Esophagus (tissue), 2 donors: ENCODE measurements around the gene SPHKAP. TPM values are rescaled to one million over a fixed set of nuclear protein-coding genes. Genes with fewer than 3 reads are reported as not detected.
"Not testable (repeated sequence)": the region's sequence is repeated elsewhere in the genome, so short reads cannot be mapped to it uniquely, and the experiment has no call there.

Source experiments
- H3K27ac ChIP-seq, 2 donors: one replicate each; pipeline ENCODE4 v1.5.1; 2013; ENCODE audit warnings: low read depth in 2 of 2, mild to moderate bottlenecking in 2 of 2, inconsistent platforms in 1 of 2, low read length in 1 of 2, moderate library complexity in 1 of 2
- H3K27me3 ChIP-seq, 2 donors: one replicate each; pipeline ENCODE4 v1.6.1; 2013; ENCODE audit warnings: low read length in 2 of 2, control low read depth in 1 of 2, mild to moderate bottlenecking in 1 of 2; ENCODE audit not compliant: insufficient read depth in 2 of 2, control insufficient read depth in 1 of 2
- H3K36me3 ChIP-seq, 2 donors: one replicate each; pipeline ENCODE4 v1.6.1; 2013; ENCODE audit warnings: low read length in 1 of 2; ENCODE audit not compliant: control insufficient read depth in 2 of 2, insufficient read depth in 2 of 2
- H3K4me1 ChIP-seq, 2 donors: one replicate each; pipeline ENCODE4 v1.6.1; 2013; ENCODE audit warnings: low read length in 1 of 2; ENCODE audit not compliant: control insufficient read depth in 2 of 2, insufficient read depth in 2 of 2
- H3K4me3 ChIP-seq, 2 donors: one replicate each; pipeline ENCODE4 v1.5.1; 2013; ENCODE audit warnings: low read length in 2 of 2, mild to moderate bottlenecking in 2 of 2, low read depth in 1 of 2, moderate library complexity in 1 of 2
- H3K9me3 ChIP-seq, 2 donors: one replicate each; pipeline ENCODE4 v1.6.1; 2013; ENCODE audit warnings: mild to moderate bottlenecking in 2 of 2, low read depth in 1 of 2, low read length in 1 of 2, moderate library complexity in 1 of 2; ENCODE audit not compliant: control insufficient read depth in 2 of 2, insufficient read depth in 1 of 2
- WGBS, 2 donors: extraction: QIAGEN DNeasy Blood & Tissue Kit; methylation state at CpG; one replicate each; pipeline ENCODE4 v1.1.7; 2013; 5-methylcytosine and 5-hydroxymethylcytosine counted together
- polyA plus RNA-seq, 2 donors: library from polyadenylated mRNA; stranded (reverse); fragments of 200-250 nt; gene quantifications; one replicate each; pipeline ENCODE4 v1.2.3, GENCODE V29; 2013
- donor health status: healthy with polysubstance abuse.
- donor health status: Bipolar disorder and iron deficiency.

Gene SPHKAP
- polyA plus RNA-seq, 2 donors = not detected

DNA sequence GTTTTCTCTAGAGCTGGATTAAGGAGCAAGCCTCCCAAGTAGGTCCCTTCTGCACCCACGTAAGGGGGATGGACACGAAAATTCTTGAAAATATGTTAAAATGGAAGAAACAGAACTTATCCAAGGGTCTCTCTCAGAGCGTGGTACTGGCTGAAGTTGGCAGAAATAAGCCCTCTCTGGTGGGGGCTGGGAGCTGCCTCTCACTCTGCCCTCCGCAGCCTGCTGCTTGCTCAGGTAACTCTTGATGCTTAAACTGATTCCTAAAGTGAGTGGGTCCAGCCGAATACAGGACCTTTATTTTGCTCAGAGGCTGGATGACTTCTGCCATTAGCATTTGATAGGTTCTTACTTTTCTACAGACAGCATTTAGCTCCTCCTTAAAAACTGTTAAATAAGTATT is 78.1 kb downstream of the SPHKAP start:
- H3K27ac ChIP-seq = no peak overlapping the region
- H3K4me3 ChIP-seq = no peak overlapping the region
- H3K36me3 ChIP-seq = no peaks in the 10 kb centered on the region
- no peaks in the 10 kb centered on the region for H3K9me3 ChIP-seq
- 61 to 73% methylated on average over 5 of the region's 5 CpGs for WGBS, 2 donors
- H3K4me1 ChIP-seq = no peaks in the 10 kb centered on the region
- no peaks in the 10 kb centered on the region for H3K27me3 ChIP-seq

DNA sequence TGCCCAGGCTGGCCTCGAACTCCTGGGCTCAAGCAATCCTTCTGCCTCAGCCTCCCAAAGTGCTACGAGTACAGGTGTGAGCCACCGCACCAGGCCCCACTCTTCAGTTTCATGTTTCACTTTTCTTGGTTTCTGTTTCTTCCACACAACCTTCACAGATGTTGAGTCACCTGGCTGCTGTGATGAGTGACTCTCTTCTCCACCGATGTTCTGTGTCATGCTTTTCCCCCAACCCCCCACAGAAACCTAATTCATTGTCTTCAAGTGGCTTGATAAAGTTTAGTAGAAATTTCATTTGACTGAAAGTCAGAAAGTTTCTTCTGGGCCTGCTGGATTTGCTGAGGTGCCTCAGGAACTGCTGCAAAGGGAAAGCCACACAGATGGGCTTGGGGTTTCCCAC is 78.5 kb downstream of the SPHKAP start:
- Histone ChIP-seq H3K4me1 (no peaks in the 10 kb centered on the region), H3K9me3 (no peaks in the 10 kb centered on the region), H3K4me3 (no peak overlapping the region), H3K27ac (no peak overlapping the region), H3K27me3 (no peaks in the 10 kb centered on the region), H3K36me3 (no peaks in the 10 kb centered on the region)
- WGBS, 2 donors = 73 to 81% methylated on average over 4 of the region's 4 CpGs

DNA sequence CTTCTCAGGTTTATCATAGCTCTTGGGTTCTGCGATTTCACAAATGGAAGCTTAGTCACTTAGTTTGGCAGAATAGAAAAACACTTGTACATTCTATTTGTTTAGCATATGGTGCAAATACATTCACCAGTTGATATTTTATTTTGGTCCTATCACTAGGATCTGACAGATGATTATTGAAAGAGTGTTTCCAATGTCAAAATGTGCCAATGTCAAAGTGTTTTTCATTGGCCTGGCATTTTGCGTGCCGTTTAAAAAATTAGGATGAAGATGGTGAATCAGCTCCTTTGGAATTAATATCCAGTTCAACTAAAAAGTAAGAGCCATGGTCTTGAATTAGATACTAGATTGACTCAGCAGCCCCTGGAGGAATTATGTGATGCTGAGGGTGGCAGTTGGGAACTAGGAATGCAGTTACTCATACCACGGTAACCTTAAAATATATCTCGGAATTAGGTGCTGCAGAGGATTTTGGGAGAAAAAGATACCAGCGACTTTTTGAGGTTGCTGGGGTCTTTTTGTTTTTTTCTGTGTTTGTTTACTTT is 87.0 kb downstream of the SPHKAP start:
- no peak overlapping the region for H3K27ac ChIP-seq
- no peaks in the 10 kb centered on the region for H3K36me3 ChIP-seq
- peaks cover 2 to 4% of the 10 kb centered on the region in 2 donors for H3K9me3 ChIP-seq
- no peak overlapping the region for H3K4me3 ChIP-seq
- no peaks in the 10 kb centered on the region for H3K4me1 ChIP-seq
- H3K27me3 ChIP-seq = no peaks in the 10 kb centered on the region
- WGBS, 2 donors = 90% methylated on average over 6 of the region's 6 CpGs

DNA sequence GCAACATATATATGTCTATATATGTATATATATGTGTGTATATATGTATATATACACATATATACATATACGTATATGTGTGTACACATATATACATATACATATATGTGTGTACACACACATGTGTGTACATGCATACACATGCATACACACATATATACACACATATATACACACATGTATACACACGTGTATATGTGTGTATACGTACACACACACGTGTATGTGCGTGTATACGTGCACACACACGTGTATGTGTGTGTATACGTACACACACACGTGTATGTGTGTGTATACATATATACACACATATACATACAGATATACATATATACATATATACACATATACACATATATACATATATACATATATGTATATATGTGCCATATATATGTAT is 89.4 kb downstream of the SPHKAP start:
- peaks cover 3 to 4% of the 10 kb centered on the region in 2 donors for H3K9me3 ChIP-seq
- no peaks in the 10 kb centered on the region for H3K4me1 ChIP-seq
- no peaks in the 10 kb centered on the region for H3K36me3 ChIP-seq
- 71 to 86% methylated on average over 9 of the region's 9 CpGs for WGBS, 2 donors
- H3K4me3 ChIP-seq = no peak overlapping the region
- H3K27ac ChIP-seq = no peak overlapping the region
- H3K27me3 ChIP-seq = no peaks in the 10 kb centered on the region

DNA sequence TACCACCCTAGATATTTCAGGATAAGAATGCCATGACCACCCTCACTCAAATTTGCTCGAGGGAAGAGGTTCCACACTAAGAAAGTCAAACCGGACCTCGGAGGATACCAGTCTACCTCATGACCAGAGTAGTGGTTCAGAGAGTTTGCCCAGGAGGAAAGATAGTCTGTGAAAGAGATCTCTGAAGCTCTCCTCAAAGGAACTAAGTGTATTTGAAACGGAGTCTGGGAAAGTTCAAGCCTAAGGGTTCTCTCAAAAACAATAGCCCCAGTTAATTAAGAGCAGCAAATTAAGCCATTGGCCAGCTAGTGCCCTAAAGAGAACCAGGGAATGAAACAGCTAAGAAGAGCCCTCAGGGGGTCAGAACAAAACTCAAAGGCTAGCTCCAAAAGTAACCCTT is 94.9 kb downstream of the SPHKAP start:
- no peaks in the 10 kb centered on the region for H3K36me3 ChIP-seq
- H3K9me3 ChIP-seq = peaks cover 3 to 4% of the 10 kb centered on the region in 2 donors
- 81 to 84% methylated on average over 4 of the region's 4 CpGs for WGBS, 2 donors
- no peaks in the 10 kb centered on the region for H3K4me1 ChIP-seq
- H3K27ac ChIP-seq = no peak overlapping the region
- H3K4me3 ChIP-seq = no peak overlapping the region
- H3K27me3 ChIP-seq = no peaks in the 10 kb centered on the region

DNA sequence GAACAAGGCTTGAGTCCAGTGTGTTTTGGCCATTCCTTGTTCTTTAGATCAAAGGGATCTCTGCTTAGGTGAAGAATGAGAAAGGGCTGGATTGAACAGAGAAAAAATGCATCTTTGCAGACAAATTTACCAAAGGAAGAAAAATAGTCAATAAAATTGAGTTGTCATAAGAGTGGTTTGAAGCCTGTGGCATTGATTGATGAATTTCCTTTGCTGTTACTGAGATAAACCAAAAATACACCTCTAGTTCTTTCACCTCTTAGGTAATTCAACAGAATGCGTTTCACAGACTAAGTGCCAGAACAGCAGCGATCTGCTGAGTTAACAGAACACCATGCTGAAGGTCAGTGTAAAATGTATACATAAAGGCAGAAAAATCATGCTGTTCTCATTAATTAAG is 96.8 kb downstream of the SPHKAP start:
- H3K27ac ChIP-seq = no peak overlapping the region
- no peaks in the 10 kb centered on the region for H3K36me3 ChIP-seq
- H3K4me1 ChIP-seq = no peaks in the 10 kb centered on the region
- H3K27me3 ChIP-seq = no peaks in the 10 kb centered on the region
- 13 to 21% methylated on average over 2 of the region's 2 CpGs for WGBS, 2 donors
- no peak overlapping the region for H3K4me3 ChIP-seq
- peaks cover under 1 to 3% of the 10 kb centered on the region in 2 donors for H3K9me3 ChIP-seq

DNA sequence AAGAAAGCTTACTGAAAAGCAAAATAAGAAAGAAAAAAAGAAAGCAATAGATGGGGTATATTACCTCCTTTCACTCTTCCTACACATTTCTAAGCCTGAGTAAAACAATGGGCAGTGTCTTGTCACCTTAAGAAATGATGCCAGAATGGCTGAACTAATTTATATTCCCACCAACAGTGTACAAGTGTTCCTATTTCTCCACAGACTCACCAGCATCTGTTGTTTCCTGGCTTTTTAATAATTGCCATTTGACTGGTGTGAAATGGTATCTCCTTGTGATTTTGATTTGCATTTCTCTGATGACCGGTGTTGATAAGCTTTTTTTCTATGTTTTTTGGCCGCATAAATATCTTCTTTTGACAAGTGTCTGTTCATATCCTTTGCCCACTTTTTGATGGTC is 98.4 kb downstream of the SPHKAP start:
- no peaks in the 10 kb centered on the region for H3K27me3 ChIP-seq
- H3K9me3 ChIP-seq = peaks cover 0 to 6% of the 10 kb centered on the region in 2 donors
- no peaks in the 10 kb centered on the region for H3K4me1 ChIP-seq
- no peaks in the 10 kb centered on the region for H3K36me3 ChIP-seq
- no peak overlapping the region for H3K27ac ChIP-seq
- H3K4me3 ChIP-seq = no peak overlapping the region
- 93 to 96% methylated on average over 2 of the region's 2 CpGs for WGBS, 2 donors

DNA sequence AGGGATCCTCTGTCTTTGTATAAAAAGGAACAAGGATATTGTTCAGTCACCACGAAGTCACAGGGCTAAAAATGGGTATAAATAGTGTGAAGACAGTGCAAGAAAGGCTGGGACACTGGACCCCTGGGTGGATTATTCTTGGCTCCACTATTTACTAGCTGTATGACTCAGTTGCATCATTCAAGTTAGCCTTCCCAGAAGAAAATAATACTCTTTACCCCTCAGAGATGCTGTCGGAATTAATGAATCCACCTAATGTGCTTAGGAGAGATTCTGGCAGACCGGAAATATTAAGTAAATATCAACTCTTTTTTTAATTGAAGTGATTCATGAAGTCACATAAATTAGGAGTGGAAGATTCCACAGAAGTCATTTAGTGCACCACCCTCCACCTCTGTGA is 98.9 kb downstream of the SPHKAP start:
- WGBS, 2 donors = 63 to 66% methylated on average over 3 of the region's 3 CpGs
- Histone ChIP-seq H3K4me1 (no peaks in the 10 kb centered on the region), H3K4me3 (no peak overlapping the region), H3K27ac (no peak overlapping the region), H3K27me3 (no peaks in the 10 kb centered on the region), H3K9me3 (peaks cover 0 to 6% of the 10 kb centered on the region in 2 donors), H3K36me3 (no peaks in the 10 kb centered on the region)

DNA sequence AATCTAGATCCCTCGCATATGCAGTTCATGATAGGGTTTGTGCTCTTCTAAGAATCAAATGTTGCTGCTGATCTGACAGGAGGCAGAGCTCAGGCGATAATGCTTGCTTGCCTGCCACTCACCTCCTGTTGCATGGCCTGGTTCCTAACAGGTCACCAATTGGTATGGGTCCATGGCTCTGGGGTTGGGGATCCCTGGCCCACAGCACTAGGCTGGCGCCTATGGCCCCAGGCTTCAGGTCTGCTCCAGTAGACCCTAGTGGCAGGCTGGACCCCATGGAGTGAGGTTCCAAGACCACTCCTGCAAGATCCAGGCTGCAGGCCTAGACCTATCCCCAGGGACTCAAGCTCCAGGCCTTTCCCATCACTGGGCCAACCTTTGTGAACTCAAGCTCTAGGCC is 102.3 kb downstream of the SPHKAP start:
- no peak overlapping the region for H3K27ac ChIP-seq
- H3K4me3 ChIP-seq = no peak overlapping the region
- H3K9me3 ChIP-seq = peaks cover 0 to 6% of the 10 kb centered on the region in 2 donors
- H3K27me3 ChIP-seq = no peaks in the 10 kb centered on the region
- H3K36me3 ChIP-seq = no peaks in the 10 kb centered on the region
- WGBS, 2 donors = 93 to 99% methylated on average over 3 of the region's 3 CpGs
- H3K4me1 ChIP-seq = no peaks in the 10 kb centered on the region

DNA sequence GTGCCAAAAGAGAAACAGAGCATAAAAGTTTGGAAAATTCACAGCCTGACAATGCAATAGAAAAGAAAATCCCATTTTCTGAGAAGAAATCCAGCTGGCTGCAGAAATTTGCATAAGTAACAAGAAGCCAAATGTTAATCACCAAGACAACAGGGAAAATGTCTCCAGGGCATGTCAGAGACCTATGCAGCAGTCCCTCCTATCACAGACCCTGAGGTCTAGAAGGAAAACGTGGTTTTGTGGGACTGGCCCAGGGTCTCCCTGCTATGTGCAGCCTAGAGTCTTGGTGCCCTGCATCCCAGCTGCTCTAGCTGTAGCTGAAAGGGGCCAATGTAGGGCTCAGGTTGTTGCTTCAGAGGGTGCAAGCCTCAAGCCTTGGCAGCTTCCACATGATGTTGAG is 104.8 kb downstream of the SPHKAP start:
- H3K27ac ChIP-seq, H3K9me3 ChIP-seq, H3K4me3 ChIP-seq, H3K36me3 ChIP-seq, H3K4me1 ChIP-seq, H3K27me3 ChIP-seq: not testable (repeated sequence)
- WGBS, 2 donors = 46 to 48% methylated on average over 1 of the region's 1 CpG
